Right cardiac atrium (tissue), 5 donors: ENCODE data around the gene ZNRD2. TPM values are rescaled to one million over a fixed set of nuclear protein-coding genes. Genes with fewer than 3 reads are reported as not detected.

Experiments
- ATAC-seq, 2 donors: fragments of 200-7000 bp; cut with Tn5 transposase; one replicate each; pipeline versions ENCODE4 v1.8.0 to v1.9.1; 2020; ENCODE audit warnings: moderate library complexity in 2 of 2, mild to moderate bottlenecking in 1 of 2
- DNase-seq, 3 donors: peaks; one replicate each; pipeline ENCODE4 v3.0.0-alpha.2; 2020
- H3K27ac ChIP-seq: one replicate; pipeline ENCODE4 v1.5.1; 2013; ENCODE audit warnings: mild to moderate bottlenecking, low read length, control low read depth, moderate library complexity
- H3K27me3 ChIP-seq: one replicate; pipeline ENCODE4 v1.6.1; 2013; ENCODE audit not compliant: control insufficient read depth, insufficient read depth
- H3K4me1 ChIP-seq: one replicate; pipeline ENCODE4 v1.6.1; 2013; ENCODE audit warnings: low read length; ENCODE audit not compliant: control insufficient read depth, insufficient read depth
- H3K4me3 ChIP-seq: one replicate; pipeline ENCODE4 v1.5.1; 2013; ENCODE audit warnings: low read length, control low read depth
- H3K9me3 ChIP-seq: one replicate; pipeline ENCODE4 v1.6.1; 2013; ENCODE audit warnings: low read length; ENCODE audit not compliant: control insufficient read depth
- WGBS: extraction: QIAGEN DNeasy Blood & Tissue Kit; methylation state at CpG from one replicate; pipeline ENCODE4 v1.1.7; 2013; 5-methylcytosine and 5-hydroxymethylcytosine counted together
- intact Hi-C, 4 donors: fragments of 100-400 bp; cut with DNase I; formaldehyde crosslinking; loops; one replicate each; pipeline versions ENCODE4 v1.11.0 to v1.14.0; 2022 to 2023
- polyA plus RNA-seq: library from polyadenylated mRNA; stranded (reverse); fragments of 200-250 nt; gene quantifications from one replicate; pipeline ENCODE4 v1.2.3, GENCODE V29; 2013
- total RNA-seq, 4 donors: library from RNA; stranded (reverse); fragmentation: NEBNext Ultra II Directional; extraction: Animal tissue kit (Norgen Biotek cat#: 25700); gene quantifications; one replicate each; pipeline ENCODE4 v1.2.1, GENCODE V29; 2021
- donor health status: healthy with polysubstance abuse.
- donor health status: DM: no; HTN: yes; CAD: no.
- donor health status: DM: no; HTN: no; CAD: no.
- donor health status: DM: no; HTN: yes; CAD: no; lungs with severe emphysema.
- donor health status: DM: yes; HTN: yes; CAD: no.

The ZNRD2 gene
- total and polyA plus RNA-seq, 5 donors, result 32.6 to 56.8 (median 35.2) TPM

GRCh38 chr11:65615229-65615949 is 45.1 kb downstream of the ZNRD2 start, which contains the start of gene PCNX3:
PCNX3 (plus strand) TSS chr11:65615776; CDS start chr11:65616312, 536 bp downstream.
- H3K27me3 ChIP-seq, result no peaks in the 10 kb centered on the region
- peak; percentile 100 for DNase-seq
- under 1% methylated on average over 55 of the region's 55 CpGs for WGBS
- intact Hi-C loops, result no loop called here
- peak; percentile 85 to 90 for ATAC-seq
- peak within 1 kb of the TSS; percentile 91 for H3K4me3 ChIP-seq
- peak within 1 kb of the TSS; percentile 90 for H3K27ac ChIP-seq
- H3K9me3 ChIP-seq, result no peaks in the 10 kb centered on the region
- H3K4me1 ChIP-seq, result peaks cover 3% of the 10 kb centered on the region

- intact Hi-C loops, result no loop called here
- Histone ChIP-seq H3K4me3 (peak overlapping the region; percentile 91), H3K4me1 (peaks cover 3% of the 10 kb centered on the region), H3K27ac (peak overlapping the region; percentile 83), H3K27me3 (no peaks in the 10 kb centered on the region), H3K9me3 (no peaks in the 10 kb centered on the region)
- peak in 1 of 3 donors; percentile 74 for DNase-seq
- WGBS, result under 1% methylated on average over 50 of the region's 50 CpGs
- ATAC-seq, result peak; percentile 0
These were observed 45.8 kb downstream of the ZNRD2 start for GRCh38 chr11:65615950-65616574.

GRCh38 chr11:65616575-65617001 is 46.3 kb downstream of the ZNRD2 start:
- DNase-seq, result no peak
- H3K9me3 ChIP-seq, result no peaks in the 10 kb centered on the region
- WGBS, result 68% methylated on average over 10 of the region's 10 CpGs
- ATAC-seq, result no peak
- no peaks in the 10 kb centered on the region for H3K27me3 ChIP-seq
- intact Hi-C loops, result no loop called here
- H3K4me3 ChIP-seq, result peak overlapping the region; percentile 91
- no peak overlapping the region for H3K27ac ChIP-seq
- H3K4me1 ChIP-seq, result peaks cover 3% of the 10 kb centered on the region

- H3K27ac ChIP-seq, result no peak overlapping the region
- peaks cover 3% of the 10 kb centered on the region for H3K4me1 ChIP-seq
- no peak for DNase-seq
- H3K4me3 ChIP-seq, result no peak overlapping the region
- no peaks in the 10 kb centered on the region for H3K9me3 ChIP-seq
- intact Hi-C loops, result no loop called here
- H3K27me3 ChIP-seq, result no peaks in the 10 kb centered on the region
- 90% methylated on average over 17 of the region's 17 CpGs for WGBS
- ATAC-seq, result no peak
These were observed 47.0 kb downstream of the ZNRD2 start for GRCh38 chr11:65617136-65617850.

- no peak overlapping the region for H3K4me3 ChIP-seq
- intact Hi-C loops, result no loop called here
- peak in 2 of 3 donors; percentile 52 to 71 for DNase-seq
- ATAC-seq, result no peak
- no peaks in the 10 kb centered on the region for H3K27me3 ChIP-seq
- no peaks in the 10 kb centered on the region for H3K9me3 ChIP-seq
- H3K27ac ChIP-seq, result no peak overlapping the region
- WGBS, result 91% methylated on average over 33 of the region's 33 CpGs
- peaks cover 3% of the 10 kb centered on the region for H3K4me1 ChIP-seq
These were observed 47.9 kb downstream of the ZNRD2 start for GRCh38 chr11:65617990-65618751.

GRCh38 chr11:65618763-65619162 is 48.5 kb downstream of the ZNRD2 start:
- Histone ChIP-seq H3K27me3 (no peaks in the 10 kb centered on the region), H3K4me3 (no peak overlapping the region), H3K4me1 (peaks cover 3% of the 10 kb centered on the region), H3K27ac (no peak overlapping the region), H3K9me3 (no peaks in the 10 kb centered on the region)
- intact Hi-C loops, result no loop called here
- peak in 1 of 3 donors; percentile 30 for DNase-seq
- WGBS, result 89% methylated on average over 14 of the region's 14 CpGs
- no peak for ATAC-seq

- no peak overlapping the region for H3K27ac ChIP-seq
- DNase-seq (peak in 1 of 3 donors; percentile 39), ATAC-seq (no peak)
- intact Hi-C loops, result no loop called here
- H3K27me3 ChIP-seq, result no peaks in the 10 kb centered on the region
- H3K4me1 ChIP-seq, result peaks cover 3% of the 10 kb centered on the region
- H3K9me3 ChIP-seq, result no peaks in the 10 kb centered on the region
- no peak overlapping the region for H3K4me3 ChIP-seq
- WGBS, result 93% methylated on average over 29 of the region's 29 CpGs
These were observed 49.1 kb downstream of the ZNRD2 start for GRCh38 chr11:65619281-65619928.

- DNase-seq, result peak in 1 of 3 donors; percentile 46
- 93% methylated on average over 19 of the region's 19 CpGs for WGBS
- no peaks in the 10 kb centered on the region for H3K9me3 ChIP-seq
- ATAC-seq, result no peak
- no peak overlapping the region for H3K27ac ChIP-seq
- no peak overlapping the region for H3K4me3 ChIP-seq
- intact Hi-C loops, result no loop called here
- H3K27me3 ChIP-seq, result no peaks in the 10 kb centered on the region
- H3K4me1 ChIP-seq, result peaks cover 3% of the 10 kb centered on the region
These were observed 50.4 kb downstream of the ZNRD2 start for GRCh38 chr11:65620666-65621065.

- H3K4me3 ChIP-seq, result no peak overlapping the region
- no peaks in the 10 kb centered on the region for H3K27me3 ChIP-seq
- whole genome bisulfite sequencing, result 94% methylated on average over 14 of the region's 14 CpGs
- intact Hi-C loops, result no loop called here
- H3K4me1 ChIP-seq, result peaks cover 3% of the 10 kb centered on the region
- no peak for DNase-seq
- ATAC-seq, result no peak
- no peak overlapping the region for H3K27ac ChIP-seq
- no peaks in the 10 kb centered on the region for H3K9me3 ChIP-seq
These were observed 51.2 kb downstream of the ZNRD2 start for GRCh38 chr11:65621460-65621859.
